GM21381 (cell line): Measurements from ENCODE around the gene TRUB1.
"Not testable (repeated sequence)": the region's sequence is repeated elsewhere in the genome, so short reads cannot be mapped to it uniquely, and the experiment has no call there.

Experiments used
- ATAC-seq: cut with Tn5 transposase; IDR thresholded peaks from one replicate; pipeline ENCODE4 v1.9.1; 2021; ENCODE audit warnings: mild to moderate bottlenecking, moderate library complexity; ENCODE audit not compliant: unreplicated experiment

The TRUB1 gene

DNA sequence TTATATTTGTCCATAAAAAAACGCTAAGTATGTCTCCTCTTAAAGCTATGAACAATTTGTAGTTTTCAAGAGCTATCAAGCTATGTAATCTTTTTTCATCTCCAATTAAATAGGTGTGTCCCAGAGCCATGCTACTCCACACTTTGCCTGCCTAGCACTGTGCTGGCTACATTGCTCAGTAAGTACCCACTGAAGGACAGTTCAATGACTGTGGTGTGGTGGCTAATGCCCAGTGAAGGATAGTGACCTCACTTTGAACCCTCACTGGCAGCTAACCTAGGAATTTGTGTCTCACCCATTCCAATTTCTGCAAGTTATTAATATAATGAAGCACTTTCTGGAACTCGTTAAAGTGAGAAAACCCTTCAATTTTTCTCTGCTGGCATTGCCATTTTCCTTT, 14.4 kb upstream of the TRUB1 start:
- no peak for ATAC-seq

- peak; percentile 77 for ATAC-seq
Measured at GRCh38 chr10:114925587-114926586, 12.1 kb upstream of the TRUB1 start.

GRCh38 chr10:114928818-114929217, 9.2 kb upstream of the TRUB1 start:
- no peak for ATAC-seq

GRCh38 chr10:114930320-114930719, 7.7 kb upstream of the TRUB1 start:
- ATAC-seq: no peak

GRCh38 chr10:114931072-114931679, 6.8 kb upstream of the TRUB1 start:
- ATAC-seq: no peak

DNA sequence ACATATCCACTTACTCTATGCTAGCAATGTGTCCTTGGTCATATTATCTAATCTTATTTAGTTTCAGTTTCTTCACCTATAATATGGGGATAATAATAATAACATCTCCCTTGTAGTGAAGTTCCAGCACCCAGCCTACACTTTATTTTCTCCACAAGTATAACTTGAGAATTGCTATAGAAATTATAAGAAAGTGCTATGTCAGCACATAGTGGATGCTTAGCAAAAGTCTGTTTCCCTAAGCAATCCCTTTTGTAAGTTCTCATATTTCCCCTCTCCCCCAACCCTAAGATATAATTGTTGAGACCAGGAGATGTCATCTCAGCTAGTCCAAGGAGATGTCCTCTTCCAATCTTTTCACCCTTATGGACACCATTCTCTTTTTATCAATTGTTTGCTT, 5.8 kb upstream of the TRUB1 start:
- no peak for ATAC-seq

DNA sequence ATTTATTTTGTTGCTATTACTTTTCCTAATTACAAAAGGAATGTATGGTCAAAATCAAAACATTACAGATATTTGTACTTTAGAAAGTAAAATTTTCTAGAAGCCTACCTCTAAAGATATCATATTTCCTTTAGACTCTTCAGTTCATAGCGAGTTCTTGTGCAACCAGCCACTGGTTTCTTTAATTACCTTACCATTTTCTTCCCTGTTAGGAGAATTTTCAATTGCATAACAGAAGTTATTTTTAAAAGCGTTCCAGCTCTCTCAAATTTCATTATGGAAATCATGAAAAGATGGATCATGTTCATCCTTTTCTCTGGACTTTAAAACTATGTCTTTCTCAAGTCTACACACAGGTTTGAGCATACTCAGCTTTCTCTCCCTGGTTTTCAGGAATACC, 5.0 kb upstream of the TRUB1 start:
- no peak for ATAC-seq

GRCh38 chr10:114933588-114933987, 4.4 kb upstream of the TRUB1 start:
- ATAC-seq: no peak

DNA sequence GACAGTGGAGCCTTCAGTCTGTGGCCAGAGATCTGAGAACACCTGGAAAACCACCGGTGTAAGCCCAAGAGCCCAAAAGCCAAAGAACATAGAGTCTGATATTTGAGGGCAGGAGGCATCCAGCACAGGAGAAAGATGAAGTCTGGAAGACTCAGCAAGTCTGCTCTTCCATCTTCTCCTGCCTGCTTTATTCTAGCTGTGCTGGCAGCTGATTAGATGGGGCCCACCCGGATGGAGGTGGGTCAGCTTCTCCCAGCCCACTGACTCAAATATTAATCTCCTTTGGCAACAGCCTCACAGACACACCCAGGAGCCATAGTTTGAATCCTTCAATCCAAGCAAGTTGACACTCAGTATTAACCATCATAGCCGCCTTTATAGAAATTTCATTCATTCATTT, 4.0 kb upstream of the TRUB1 start:
- not testable (repeated sequence) for ATAC-seq

DNA sequence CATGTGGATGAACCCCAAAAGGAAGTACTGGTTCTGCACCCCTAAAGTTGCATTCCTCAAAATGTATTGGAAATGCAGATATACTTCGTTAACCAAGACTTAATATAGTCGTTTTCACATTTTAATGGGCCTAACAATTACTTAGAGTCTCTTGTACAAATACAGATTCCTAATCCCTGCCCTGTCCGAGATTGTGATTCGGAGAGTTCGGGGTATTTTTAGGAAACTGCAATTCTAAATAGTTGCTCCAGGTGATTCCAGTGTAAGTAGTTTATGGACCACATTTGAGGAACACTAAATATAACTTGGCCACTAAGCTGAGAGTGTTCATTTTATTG, 830 bp downstream of the TRUB1 start:
- no peak for ATAC-seq

DNA sequence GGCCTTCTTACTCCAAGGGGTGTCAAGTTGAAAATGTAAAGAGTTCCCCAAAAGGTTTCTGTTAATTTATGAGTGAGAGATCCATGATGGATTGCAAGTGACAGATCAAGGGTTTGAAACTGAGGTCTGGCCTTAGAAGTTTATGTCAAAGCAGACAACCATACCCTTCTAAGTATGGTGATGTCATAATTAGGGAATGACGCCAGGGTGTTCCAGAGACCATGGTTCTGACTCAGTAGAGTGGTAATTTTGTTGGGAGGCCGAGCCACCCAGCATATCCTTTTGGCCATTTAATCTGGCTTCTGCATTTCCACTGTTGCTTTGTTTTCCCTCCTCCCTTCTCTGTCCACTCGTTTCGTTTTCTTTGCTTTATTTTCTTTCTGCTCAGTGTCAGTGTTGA, 2.7 kb downstream of the TRUB1 start:
- ATAC-seq: no peak

DNA sequence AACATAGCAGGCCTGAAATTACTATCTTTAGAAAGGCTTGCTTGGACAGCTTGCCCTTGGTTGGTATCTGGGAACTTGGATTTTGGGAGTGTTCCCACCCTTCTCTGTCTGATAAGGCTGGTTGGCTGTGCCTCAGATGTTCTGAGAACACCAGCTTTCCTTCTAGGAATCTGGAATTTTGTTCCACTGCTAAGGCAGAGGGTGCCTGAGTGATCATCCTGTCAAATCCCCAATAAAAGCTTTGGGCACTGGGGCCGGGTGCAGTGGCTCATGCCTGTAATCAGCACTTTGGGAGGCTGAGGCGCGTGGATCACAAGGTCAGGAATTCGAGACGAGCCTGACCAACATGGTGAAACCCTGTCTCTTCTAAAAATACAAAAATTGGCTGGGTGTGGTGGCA, 5.0 kb downstream of the TRUB1 start:
- no peak for ATAC-seq

GRCh38 chr10:114953047-114953446, 15.1 kb downstream of the TRUB1 start:
- ATAC-seq: peak; percentile 50

GRCh38 chr10:114955984-114956383, 18.0 kb downstream of the TRUB1 start:
- no peak for ATAC-seq

- ATAC-seq: no peak
Measured at GRCh38 chr10:114956466-114956865, 18.5 kb downstream of the TRUB1 start.

DNA sequence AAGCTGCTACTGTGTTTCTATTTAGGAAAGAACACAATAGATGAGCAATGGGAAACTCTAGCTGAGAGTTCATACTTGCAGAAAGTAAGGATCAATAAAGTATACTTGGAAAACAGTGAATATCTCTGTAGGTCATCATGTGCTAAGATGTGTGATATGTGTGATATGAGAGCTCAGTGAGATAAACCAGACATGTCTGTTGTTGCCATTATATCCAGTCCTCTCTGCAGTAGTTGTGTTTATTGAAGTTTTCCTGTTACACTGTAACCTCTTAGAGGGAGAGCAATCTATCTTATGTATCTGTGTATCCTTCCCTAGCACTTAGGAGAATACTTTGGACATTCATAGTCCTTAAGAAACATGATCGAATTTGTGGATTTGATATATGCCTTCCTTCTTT, 19.1 kb downstream of the TRUB1 start:
- no peak for ATAC-seq

GRCh38 chr10:114957673-114958072, 19.7 kb downstream of the TRUB1 start:
- ATAC-seq: no peak

DNA sequence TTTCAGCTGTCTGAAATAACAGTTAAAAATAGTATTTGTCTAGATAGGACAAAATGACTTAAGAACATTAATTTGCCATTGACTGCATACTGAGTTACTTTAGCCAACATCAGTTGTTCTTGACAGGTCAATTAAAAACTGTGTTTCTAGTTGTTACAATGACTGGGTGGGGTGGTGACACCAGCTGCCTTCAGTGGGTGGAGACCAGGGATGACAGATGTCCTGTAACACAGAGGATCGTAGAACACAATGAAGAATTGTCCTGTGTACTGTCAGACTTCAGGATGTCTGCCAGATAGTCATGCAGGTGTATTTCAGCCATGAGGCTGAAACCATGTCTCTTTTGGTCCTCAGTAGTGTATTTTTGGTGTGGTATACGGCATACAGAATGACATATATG, 24.4 kb downstream of the TRUB1 start:
- no peak for ATAC-seq

DNA sequence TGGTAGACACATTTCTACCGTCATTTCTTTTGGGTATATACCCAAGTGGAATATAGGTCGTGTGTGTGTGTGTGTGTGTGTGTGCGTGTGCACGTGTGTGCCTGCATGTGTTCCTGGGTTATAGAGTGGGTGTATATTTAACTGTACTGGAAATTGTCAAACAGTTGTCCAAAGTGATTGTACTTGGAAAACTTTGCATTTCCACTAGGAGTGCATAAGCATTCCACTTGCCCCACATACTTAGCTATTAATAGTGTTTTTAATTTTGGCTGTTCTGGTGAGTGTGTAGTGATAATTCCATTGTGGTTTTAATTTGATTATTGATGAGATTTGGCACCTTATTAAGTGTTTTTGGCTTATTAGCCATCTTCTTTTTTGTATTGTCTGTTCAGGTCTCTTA, 25.9 kb downstream of the TRUB1 start:
- no peak for ATAC-seq

- no peak for ATAC-seq
Measured at GRCh38 chr10:114967071-114967470, 29.1 kb downstream of the TRUB1 start.

- ATAC-seq: no peak
Measured at GRCh38 chr10:114970515-114970914, 32.5 kb downstream of the TRUB1 start.

DNA sequence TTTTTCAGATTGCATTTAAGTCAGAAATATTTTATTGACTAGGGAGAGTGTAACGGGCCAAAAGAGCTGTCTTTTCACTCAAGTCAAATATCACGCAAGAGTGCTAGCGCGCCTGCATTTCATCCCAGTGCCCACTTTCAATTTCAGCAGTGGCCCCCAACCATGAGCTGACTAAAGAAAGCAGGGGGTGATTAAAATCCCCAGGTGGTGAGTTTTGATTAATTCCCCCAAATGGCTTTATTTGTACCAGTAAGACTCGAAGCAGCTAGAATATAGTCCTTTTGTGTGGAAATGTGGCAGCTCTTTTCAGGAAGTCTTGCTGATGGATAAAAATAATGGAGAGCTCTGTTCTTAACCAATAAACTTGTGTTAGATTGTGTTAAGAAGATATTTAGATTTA, 35.3 kb downstream of the TRUB1 start:
- no peak for ATAC-seq
